T-helper 2 cell (primary cell): Measurements from ENCODE around the gene BIN1.

Experiments used
- DNase-seq, 5 experiments: peaks; one replicate each; pipeline versions ENCODE4 v3.0.0 to v3.0.0-alpha.2; 2012 to 2022

The BIN1 gene

DNA sequence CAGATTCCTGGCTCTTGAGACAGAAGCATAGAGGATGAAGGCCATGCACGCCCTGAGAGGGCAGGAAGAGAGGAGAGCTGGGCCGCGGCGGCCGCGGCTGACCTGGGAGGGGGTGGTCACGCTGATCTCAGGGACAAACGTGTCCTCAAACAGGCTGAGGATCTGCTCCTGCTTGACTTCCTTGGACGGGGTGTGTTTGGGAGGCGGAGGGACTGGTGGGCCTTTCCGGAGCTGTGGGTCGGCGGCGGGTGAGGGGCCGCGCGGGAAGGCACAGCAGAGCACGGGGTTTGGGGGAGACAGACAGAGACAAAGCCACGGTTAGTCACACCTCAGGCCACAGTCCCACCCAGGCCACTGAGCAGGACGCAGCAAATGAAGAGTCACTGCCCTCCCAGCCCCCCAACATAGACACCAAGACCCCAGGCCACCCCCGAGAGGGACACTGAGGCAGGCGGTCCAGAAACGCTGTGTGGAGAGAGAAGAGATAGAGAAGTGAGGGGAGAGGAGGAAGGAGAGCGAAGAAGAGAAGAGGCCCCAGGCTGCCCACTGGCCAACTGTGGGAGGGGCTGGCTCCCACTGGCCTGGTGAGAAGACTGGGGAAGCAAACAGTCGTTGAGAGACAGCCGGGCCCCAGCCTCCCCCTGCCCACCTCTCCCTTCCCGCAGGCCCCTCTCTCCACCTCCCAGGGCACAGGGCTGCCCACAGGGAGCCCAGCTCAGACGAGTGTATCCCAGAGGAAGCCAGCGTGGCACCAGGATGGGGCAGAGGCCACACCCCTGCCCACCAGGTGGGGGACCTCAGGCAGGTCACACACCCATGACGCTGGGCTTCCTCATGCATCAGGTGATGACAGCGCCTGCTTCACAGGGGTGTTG is 49.3 kb downstream of the BIN1 start:
- no peak for DNase-seq

DNA sequence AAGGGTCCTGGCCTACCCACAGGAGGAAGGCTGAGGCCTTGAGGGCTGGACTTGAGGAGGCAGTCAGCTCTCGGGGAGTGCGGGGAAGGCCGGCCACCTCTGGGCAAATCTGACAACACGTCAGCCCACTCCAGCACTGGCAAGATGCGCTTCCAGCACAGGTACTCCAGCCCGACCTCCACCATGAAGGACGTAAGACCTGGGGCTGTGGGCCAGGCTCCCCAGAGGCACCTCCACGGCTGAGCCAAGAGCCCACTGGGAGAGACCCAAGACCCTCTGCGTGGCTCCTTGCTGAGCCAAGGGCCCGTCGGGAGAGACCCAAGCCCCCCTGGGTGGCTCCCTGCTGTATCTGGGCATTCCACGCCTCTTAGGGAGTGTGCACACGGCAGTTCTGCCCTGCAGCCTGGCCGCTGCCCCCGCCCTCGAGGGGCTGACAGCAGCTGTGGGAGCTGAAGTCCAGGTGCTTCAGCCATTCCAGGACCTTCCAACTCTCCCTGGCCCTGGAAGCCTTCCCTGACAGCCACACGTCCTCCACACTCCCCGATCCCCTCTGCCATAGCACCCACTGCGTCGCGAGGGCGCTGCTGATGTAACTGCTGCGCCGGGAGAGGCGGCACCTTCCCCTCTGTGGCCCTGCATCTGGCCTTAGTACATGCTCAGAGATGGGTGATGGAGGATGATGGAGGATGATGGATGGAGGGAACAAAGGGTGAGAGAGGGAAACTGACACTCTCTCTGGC is 50.2 kb downstream of the BIN1 start:
- no peak for DNase-seq

GRCh38 chr2:127056086-127056485 is 50.9 kb downstream of the BIN1 start:
- DNase-seq, result no peak

DNA sequence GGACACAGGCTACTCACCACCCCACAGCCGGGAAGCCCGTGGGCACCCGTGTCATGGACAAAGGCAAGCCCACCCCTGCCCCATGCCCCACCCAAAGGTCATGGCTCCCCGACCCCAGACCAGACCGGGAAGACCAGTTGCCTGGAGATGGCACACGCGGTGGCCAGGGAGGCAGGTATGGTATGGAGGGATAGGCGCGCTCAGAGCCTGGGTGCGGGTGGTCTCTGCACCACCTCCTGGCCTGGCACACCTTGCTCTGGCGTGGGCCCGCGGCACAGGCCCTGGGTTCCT is 51.2 kb downstream of the BIN1 start:
- DNase-seq, result no peak

GRCh38 chr2:127054996-127055785 is 51.8 kb downstream of the BIN1 start:
- DNase-seq, result no peak

DNA sequence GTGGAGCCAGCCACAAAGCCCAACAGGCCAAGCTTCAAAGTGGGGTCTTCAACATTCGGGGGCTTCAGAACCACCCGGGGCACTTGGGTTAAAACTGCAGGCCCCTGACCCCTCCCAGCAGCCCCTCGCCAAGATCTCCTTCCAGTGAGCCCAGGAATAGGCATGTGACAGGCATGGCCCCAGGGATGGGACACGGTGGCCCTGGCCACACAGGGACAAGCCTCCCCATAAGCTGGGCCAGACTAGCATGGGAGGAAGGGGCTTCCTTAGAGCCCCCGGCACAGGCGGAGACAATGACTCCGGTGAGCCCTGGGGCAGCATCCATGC is 52.4 kb downstream of the BIN1 start:
- DNase-seq, result no peak

DNA sequence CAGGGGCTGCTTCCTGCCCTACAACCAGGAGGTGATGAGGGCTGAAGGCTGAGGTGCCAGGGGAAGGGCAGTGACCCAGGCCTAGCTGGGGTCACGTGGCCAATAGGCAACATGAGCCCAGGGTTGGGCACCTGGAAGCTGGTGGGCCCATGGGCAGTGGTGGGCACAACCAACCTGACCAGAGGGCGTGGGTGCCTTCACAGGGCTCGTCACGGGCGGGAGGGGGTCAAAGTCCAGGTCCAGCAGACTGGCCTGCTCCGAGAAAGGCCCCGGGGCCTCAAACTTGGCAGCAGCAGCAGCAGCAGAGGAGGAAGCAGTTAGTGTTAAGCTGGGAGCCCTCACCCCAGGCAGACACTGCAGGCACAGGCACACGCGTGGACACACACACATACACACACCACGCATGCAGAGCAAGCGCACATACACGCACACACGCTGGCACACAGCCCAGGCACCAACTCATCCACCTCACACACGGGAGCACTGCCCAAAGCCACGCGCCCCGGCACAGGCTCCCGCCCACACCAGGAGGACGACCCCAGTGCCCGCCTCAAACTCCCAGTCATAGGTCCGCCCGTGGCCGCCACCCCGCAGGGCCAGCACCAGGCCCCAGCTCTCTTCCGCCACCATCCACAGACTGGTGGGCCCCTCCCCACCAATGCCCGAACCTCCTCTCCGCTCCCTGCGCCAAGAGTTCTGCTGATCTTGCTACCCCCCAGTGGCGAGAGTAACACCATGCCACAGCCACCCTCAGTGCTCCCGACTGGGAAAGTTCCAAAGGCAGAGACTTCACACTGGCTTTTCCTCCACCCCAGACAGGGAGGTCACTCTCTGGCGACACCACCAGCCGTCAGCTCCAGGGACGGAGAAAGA is 53.0 kb downstream of the BIN1 start:
- peak in 1 of 5 experiments; percentile 7 for DNase-seq

DNA sequence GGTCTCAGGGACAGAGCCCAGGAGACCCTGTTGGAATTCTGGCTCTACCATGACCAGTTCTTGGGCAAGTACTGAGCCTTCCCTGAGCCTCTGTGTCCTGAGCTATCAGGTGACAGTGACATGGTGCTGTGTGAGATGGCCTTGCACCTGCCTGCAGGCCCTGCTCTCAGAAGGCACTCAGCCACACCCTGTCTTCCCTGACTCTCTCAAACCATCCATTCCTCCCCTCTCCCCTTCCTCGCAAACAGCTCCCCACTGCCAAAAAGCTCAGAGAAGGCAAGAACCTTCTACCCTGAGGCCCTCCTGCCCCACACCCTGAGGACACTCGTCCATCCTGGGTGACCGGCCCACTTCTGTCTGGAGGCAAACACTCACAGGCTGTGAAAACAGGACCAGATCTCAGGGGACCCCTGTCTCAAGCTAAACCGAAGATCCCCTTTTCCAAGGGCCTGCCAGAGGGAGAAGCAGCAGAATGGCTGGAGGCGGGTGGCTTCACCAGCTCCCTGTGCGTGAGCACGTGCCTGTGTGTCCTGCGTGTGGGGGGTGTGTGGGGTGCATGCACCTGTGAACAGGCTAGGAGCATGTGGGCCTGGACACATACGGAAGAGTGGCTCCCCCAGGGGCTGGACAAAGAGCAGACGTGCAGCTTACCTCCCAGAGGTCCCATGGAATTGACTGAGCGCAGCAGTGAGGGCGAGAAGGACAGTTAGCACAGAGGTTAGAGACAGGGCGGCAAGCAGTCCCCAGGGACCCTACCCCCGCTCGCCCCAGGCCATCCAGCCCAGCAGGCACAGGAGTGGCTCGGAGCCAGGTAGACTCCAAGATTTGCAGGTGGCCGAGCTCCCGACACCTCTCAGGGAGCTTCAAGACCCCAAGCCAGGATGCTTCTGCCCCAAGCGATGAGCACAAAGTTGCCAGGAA is 53.9 kb downstream of the BIN1 start:
- peak in 1 of 5 experiments; percentile 1 for DNase-seq

- DNase-seq, result peak in 1 of 5 experiments; percentile 8
Measured at GRCh38 chr2:127052057-127052770, 54.7 kb downstream of the BIN1 start.

DNA sequence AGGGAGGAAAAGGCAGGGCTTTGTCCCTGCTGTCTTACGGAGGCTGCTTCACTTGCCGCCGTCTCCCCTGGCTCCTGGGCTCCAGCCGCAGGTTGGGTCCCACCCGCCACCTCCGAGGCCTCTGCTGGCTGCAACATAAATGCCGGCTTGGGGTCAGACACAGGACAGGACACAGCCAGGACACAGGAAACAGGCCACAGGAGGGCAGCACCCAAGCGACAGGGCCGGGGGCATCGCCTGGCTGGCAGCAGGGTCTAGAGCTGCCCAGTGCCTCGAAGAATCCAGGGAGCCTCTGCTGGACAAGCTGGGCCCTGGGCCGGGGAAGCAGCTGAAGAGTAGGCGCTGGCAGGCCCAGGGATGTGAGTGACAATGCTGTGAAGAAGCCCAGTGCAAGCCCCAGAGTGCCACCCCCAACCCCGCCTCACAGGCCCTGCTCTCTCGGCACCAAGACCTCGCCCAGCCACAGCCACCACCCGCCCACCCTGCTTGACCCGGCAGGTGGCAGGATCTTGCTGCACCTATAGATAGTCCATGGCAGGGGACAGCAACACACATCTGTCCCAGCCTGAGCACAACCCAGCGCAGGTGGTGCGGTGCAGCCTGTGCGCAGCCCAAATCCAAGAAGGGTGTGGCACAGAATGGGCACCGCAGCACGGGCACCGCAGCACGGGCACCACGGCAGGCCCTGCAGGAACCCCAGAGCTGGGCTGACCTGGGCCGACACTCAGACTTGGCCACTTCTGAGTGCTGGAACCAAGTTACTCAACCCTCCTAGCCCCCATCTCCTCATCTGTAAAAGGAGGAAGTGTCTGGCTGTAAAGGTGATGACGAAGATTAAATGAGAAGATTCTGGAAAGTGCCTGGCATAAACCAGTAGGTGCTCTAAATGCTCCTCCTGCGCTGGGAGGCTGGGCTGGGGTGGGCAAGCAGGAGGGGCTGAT is 55.6 kb downstream of the BIN1 start:
- peak in 1 of 5 experiments; percentile 7 for DNase-seq

GRCh38 chr2:127050803-127051115 is 56.2 kb downstream of the BIN1 start:
- no peak for DNase-seq

- peak; percentile 39 to 52 (median 45) for DNase-seq
Measured at GRCh38 chr2:127049927-127050802, 56.8 kb downstream of the BIN1 start.

DNA sequence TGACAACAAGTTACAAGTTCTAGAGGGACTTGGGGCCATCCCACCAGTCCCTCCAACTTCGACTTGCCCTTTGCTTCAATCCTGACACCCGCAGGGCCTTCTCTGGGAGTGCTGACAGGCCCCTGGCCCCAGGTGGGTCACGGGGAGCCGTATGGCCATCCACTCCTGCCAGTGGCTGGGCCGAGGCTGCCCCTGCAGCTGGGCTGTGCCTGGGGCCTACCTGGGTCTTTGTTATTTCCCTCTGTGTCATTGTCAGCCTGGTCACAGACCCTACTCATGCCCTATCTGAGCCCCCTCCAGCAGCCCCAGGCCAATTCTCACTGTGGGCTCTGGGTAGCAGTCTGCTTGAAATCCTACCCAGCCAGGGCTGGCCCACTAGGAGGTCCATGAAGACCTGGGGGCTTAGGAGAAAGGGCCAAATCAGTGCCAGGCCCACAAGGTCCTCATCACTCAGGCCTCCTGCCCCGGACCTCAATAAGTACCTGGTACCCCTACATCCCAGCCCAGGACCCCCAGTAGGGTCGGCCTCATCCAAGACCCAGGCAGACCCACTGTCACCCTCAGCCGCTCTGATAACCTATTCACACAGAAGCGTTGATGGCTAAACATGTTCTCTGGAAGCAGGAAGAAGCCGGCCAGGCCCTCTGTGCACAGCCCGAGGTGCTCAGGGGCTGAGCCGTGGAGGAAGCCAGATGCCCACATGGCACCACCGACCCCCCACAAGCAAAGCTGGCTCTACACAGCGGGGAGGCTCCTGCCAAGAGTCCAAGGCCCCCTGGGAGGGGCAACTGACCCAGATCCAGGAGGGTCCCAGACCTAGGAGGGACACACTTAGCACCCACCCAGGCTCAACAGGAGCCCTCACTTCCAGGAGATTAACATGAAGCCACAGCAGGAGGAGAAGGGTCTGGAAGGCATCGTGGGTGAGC is 57.7 kb downstream of the BIN1 start:
- DNase-seq, result no peak

GRCh38 chr2:127048618-127048935 is 58.4 kb downstream of the BIN1 start:
- no peak for DNase-seq

- no peak for DNase-seq
Measured at GRCh38 chr2:127047716-127048617, 59.0 kb downstream of the BIN1 start.

DNA sequence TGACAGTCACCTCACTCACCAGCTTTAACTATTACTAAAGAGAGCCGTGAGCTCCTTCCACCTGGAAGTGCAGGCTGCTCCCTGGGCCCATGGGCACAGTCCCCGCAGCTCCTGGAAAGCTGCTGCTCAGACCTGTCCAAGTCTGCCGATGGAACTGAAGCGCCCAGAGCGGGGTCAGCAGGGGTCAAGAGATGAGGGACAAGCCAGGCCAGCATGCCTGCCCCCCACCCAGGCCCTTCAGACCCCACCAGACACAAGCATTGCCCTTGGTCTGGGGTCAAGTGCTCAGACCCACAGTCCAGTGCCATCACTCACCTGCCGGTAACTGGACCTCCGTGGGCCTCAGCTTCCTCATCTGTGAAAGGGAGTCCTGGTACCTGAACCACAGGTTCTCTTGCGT is 59.9 kb downstream of the BIN1 start:
- DNase-seq, result no peak

DNA sequence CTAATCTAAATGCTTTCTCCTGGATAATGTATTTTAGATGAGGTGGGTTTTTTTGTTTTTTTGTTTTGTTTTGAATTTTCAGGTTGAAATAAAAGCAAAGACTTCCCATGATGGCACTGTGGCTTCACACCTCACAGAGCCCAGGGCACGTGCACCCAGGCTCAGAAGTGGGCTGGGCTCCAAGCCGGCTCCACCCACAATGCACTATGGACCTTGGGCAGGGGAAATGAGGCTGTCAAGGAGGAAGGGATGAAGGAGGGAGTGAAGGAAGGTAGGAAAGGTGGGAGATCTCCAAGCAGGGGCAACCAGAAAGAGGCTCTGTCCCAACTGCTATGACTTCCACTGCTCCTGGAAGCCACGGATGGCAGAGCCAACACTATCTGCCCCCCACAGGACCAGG is 60.4 kb downstream of the BIN1 start:
- DNase-seq, result no peak
